HG03039 (cell line): ENCODE results near the gene XRCC1.
"Not testable (repeated sequence)": the region's sequence is repeated elsewhere in the genome, so short reads cannot be mapped to it uniquely, and the experiment has no call there.

Experiments used
- ATAC-seq: cut with Tn5 transposase; IDR thresholded peaks from one replicate; pipeline ENCODE4 v1.9.1; 2021; ENCODE audit warnings: mild to moderate bottlenecking, moderate library complexity; ENCODE audit not compliant: unreplicated experiment

The XRCC1 gene

DNA sequence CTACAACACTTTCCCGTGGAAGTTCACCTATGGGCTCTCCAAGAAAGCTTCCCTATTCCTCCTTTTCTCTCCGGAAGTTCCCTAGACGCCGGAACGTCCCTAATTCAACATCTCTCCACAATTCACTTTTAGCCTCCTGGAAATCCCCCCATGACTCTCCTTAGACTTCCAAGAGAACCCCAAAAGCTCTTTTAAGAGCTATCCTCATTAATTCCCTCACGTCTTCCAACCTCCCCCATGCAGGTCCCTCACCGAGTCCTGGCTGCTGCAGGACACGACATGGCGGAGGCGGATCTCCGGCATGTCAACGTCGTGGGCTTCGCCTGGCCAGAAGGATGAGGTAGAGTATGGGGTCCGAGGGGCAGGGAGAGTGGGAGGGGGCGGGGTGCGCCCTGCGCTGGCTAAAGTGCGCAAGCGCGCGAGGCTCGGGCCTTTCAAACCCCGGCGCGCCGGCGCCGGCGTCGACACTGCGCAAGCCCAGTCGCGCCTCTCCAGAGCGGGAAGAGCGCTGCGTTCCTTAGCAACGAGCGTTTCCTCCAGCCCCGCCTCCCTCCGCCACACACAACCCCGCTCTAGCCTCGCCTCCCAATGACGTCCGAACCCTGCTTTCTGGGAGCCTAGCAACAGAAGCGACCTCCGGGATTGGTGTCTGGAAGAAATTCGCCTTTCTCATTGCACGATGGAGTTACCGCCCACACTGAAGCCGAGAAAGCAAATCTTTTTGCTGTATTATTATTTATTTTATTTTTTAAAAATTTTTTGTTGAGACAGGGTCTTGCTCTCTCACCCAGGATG, at the start of gene XRCC1, which contains the start of gene PINLYP:
Gene XRCC1, minus strand, starts transcription at position 372 of the 795 bp plus-strand sequence. Its CDS starts 69 bp downstream, at position 303.
Gene PINLYP, plus strand, starts transcription at position 646 of the 795 bp plus-strand sequence. CDS start 1,391 bp downstream, outside the sequence.
- ATAC-seq = peak; percentile 91

DNA sequence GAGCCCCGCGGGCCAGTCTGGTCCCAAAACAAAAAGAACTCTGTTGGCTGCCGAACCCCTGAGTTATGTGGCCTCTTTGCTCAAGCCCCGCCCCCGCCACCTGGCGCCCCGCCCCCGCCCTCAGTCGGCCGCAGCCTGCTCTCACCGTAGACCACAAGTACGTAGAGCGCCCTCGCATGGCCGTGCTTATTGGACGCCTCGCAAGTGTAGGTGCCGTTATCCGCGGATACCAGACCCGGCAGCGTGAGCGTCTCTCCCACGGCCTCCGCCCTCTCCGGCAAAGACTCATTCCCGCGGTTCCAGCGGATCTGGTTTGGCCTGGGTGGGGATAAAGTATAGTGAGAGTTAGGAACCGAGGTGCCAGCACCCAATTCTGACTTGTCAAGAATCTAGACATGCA, 49.6 kb upstream of the XRCC1 start:
- ATAC-seq = no peak

DNA sequence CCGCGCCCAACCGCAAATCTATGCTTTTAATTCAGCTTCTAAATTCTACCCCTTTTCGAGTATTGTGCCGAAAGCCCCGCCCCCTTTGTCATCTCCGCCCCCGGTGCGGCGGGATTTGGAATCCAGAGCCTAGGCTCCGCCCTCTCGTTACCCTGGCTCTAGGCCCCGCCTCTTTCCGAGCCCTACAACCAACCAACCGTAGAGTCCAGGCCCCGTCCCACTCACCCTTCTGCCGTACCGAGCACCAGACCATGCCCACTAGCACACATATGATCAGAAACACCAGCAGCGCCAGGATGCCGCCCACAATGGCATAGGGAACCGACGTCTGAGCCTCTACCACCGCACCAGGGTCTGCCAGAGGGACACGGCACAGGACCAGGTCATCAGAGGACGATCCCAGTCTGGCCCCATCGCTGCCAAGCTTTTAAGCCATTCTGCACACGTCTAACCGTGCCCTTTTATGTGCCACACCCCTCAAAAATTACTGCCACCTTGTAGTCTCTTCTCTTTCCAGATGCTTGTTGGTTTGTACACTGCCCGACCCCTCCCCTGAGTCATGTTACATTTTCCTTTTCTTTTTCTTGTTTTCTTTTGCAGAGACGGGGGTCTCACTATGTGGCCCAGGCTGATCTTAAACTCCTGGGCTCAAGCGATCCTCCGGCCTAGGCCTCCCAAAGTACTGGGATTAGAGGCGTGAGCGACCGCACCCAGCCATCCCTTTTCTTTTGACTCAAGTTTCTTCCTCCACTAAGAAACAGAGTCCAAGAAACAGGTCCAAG, 48.8 kb upstream of the XRCC1 start:
- no peak for ATAC-seq

- no peak for ATAC-seq
These were observed 47.6 kb upstream of the XRCC1 start for GRCh38 chr19:43622956-43623355.

GRCh38 chr19:43622070-43622469, 46.7 kb upstream of the XRCC1 start:
- no peak for ATAC-seq

GRCh38 chr19:43620061-43621001, 45.0 kb upstream of the XRCC1 start:
- no peak for ATAC-seq

DNA sequence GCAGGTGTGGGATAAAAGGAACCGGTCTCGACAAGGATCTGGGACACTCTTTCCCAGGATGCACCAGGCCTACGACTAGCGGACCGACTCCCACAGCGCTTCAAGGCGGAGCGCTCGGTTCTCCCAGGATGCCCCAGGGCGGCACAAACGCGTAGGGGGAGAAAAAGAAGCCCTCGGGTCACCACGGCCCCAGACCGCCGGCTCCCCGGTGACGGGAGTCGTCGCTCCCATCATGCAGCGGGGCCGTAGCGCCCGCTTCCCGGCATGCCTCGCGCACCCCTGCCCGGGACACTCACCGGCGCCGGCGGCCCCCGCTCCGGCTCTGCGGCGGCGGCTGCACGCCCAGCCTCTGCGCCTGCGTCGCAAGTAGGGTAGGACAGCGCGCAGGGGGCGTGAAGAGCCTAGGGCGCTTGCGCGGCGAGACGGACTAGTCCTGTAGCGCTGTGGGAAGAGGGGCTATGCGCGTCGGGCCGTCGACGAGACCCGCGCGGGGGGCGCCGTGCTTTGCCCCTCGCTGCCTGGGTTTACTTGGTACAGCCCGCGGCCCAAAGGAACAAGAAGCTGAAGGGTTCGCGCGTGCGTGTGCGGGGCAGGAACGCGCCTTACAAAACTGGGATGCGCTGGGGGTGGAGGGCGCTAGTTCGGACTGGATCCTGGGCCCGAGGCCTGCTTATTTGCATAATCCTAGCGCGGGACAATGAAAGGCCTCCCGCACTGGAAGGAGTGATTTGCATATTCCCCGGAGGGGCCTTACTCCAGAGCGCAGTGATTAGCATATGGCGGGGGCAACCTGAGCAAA, 44.1 kb upstream of the XRCC1 start, which contains the start of gene ZNF428:
Gene ZNF428, minus strand, starts transcription at position 368 of the 799 bp plus-strand sequence. CDS start 5,325 bp downstream, outside the sequence.
- ATAC-seq = peak; percentile 81

DNA sequence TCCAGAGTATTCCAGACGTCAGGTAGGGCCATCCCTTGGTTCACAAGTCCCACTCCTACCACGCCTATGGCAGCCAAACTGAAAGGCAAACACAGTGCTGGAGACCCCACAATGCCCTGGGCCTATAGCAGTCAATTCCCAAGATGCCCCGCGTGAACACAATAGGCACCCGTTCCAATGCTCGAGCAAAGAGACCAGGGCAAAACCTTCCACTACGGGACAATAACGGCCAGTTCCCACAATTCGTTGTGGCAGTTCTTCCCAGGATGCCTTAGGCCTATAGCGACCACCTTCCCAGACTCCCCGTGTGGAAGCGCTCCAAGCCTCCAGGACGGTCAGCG, 43.6 kb upstream of the XRCC1 start:
- peak; percentile 12 for ATAC-seq

DNA sequence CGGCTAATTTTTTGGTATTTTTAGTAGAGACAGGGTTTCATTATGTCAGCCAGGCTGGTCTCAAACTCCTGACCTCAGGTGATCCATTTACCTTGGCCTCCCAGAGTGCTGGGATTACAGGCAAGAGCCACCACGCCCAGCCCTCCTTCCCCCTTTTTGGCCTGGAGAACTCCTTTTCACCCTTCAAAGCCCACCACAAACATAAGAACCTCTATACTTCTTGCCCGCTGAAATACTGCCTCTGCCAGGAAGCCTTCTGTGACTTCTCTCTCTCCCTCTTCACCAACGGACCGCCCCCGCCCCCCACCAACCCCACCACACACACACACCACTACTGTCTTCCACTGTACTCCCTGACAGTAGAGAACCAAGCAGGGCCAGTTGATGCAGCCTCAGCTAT, 41.6 kb upstream of the XRCC1 start:
- no peak for ATAC-seq

DNA sequence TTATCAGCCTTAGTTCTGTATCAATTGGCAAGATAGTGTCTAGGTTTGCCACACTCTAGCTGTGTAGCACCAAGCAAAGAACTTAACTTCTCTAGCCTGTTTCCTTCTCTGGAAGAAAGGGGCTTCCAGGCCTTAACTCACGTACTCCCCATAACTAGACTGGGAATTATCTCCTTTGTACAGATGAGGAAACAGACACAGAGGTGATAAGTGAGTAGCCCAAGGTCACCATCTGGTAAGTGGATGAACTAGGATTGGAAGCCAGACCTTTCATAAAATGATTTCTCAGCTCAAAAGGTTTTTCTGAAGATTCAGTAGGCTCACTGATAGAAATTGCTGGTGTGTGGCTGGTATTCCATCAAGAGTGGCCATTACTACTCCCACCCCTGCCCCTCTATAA, 41.0 kb upstream of the XRCC1 start:
- ATAC-seq = no peak

DNA sequence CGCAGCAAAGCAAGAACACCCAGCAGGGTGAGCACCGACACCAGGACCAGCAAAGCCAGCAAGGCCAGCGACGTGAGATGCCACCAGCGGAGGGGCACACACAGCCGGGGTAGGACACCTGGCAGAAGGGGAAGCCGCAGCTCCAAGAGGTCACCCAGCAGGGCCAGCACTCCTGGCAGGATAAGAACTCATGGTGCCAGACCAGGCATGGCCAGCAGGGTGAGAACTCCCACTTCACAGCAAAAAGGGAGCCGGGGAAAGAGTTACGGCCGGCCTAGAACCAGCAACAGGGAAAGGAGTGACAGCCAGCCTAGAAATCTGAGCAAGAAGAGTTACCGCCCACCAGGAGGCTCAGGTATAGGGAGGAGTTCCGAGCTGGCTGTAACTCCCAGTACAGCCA, 37.0 kb upstream of the XRCC1 start:
- ATAC-seq = no peak

DNA sequence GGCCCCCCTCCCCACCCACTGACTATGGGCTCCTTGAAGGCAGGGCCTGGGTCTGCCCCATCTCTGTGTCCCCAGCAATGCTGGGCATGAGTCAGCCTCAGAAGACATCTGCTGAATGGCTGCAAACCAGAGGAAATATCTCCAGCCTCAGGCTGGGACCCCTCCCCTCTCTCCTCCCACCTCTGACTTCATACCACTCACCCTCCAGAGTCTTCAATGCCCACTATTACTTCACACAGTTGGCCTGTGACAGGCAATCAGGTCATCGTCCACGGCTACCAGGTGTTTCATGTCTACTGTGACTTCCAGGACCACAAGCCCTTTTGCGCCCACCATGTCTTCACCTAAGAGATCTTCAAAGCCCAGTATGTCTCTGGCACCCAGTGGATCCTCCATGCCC, 36.5 kb upstream of the XRCC1 start, which contains the start of gene SRRM5:
Gene SRRM5, plus strand, starts transcription at position 301 of the 400 bp plus-strand sequence. Its CDS starts 34 bp downstream, at position 335.
- ATAC-seq = no peak

- ATAC-seq = no peak
These were observed 35.2 kb upstream of the XRCC1 start for GRCh38 chr19:43610493-43610892.

DNA sequence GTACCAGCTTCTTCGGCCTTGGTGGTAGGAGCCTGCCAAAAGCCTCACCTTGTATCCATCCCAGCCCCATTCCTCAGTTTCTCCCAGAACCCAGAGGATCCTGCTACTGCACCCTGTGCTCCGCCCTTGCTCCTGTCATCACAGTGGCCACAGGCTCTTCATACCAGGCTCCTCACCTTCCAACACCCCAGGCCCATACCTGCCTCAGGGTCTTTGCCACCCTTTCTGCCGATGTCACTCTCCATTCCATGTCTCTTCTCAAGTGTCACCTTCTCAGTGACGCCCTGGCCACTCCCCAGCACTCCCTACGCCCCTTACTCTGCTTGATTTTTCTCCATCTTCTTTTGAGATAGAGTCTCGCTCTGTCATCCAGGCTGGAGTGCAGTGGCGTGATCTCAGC, 34.5 kb upstream of the XRCC1 start:
- ATAC-seq = no peak

GRCh38 chr19:43607238-43608205, 32.2 kb upstream of the XRCC1 start:
- ATAC-seq = no peak

DNA sequence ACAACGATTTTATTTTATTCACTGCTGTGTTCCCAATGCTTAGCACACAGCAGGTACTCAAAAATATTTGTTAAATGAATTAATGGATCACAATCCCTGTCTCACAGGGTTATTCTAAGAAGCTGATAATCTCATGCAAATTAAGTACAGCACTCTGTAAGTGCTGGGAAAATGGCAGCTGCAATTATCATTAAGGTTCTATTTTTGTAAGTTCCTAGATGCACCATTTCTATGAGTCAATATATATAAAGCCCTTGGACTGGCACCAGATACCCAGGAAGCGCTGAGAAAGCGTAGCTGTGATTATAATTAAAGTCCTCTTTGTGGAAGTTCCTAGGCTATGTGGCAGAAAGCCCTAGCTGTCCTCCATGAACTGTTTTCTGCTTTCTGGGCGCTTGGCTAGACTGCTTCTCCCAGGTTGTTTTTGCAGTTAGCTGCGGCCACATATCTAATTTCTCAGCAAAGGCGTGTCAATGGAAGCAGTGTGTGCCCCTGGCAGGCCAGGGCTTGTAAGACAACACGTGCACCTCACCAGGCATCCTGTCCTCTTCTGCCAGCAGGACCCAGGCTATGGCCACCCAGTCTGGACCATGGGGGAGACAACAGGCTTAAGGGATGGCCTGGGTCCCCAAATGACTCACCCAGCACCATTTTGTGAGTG, 31.4 kb upstream of the XRCC1 start:
- ATAC-seq = no peak

DNA sequence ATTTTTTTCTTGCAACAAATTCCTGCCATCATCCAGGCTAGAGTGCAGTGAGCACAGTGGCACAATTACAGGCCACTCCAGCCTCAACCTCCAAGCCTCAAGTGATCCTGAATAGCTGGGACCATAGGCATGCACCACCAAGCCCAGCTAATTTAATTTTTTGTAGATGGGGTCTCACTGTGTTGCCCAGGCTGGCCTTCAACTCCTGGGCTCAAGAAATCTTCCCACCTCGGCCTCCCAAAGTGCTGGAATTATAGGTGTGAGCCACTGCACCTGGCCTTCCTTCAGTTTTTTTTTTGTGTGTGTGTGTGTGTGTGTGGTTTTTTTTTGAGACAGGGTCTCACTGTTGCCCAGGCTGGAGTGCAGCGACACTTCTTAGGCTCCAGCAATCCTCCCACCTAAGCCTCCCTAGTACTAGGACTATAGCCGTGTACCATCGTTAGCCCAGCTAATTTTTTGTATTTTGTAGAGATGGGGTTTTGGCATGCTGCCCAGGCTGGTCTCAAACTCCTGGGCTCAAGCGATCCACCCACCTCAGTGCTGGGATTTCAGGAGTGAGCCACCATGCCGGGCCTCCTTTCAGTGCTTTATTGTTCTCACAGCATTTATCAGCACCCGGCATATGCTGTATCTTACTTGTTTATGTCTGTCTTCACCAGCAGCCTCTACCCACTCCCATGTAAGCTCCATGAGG, 30.7 kb upstream of the XRCC1 start:
- no peak for ATAC-seq

GRCh38 chr19:43600326-43600725, 25.0 kb upstream of the XRCC1 start:
- ATAC-seq = not testable (repeated sequence)
